ENCODE data around the gene YIPF2.

- TF ChIP-seq CTCF (conservative IDR thresholded peaks at IDR 0.05; ENCODE audit: low read depth, low read length) (no peak), POLR2A (IDR thresholded peaks at IDR 0.05; ENCODE audit: low read depth, low read length) (no peak), RCOR1 (IDR thresholded peaks at IDR 0.05; ENCODE audit: insufficient replicate concordance, low read length) (no peak), NFE2L2 (IDR thresholded peaks at IDR 0.05; ENCODE audit: low read depth, low read length) (no peak), CEBPB (IDR thresholded peaks at IDR 0.05; ENCODE audit: low read depth, low read length) (no peak), RFX5 (IDR thresholded peaks at IDR 0.05; ENCODE audit: low read depth, low read length) (no peak), USF2 (IDR thresholded peaks at IDR 0.05; ENCODE audit: low read depth, low read length) (no peak), MAFK (IDR thresholded peaks at IDR 0.05; ENCODE audit: low read depth, low read length) (no peak), ELK1 (IDR thresholded peaks at IDR 0.05; ENCODE audit: borderline replicate concordance, low read depth, low read length) (no peak), FOS (IDR thresholded peaks at IDR 0.05; ENCODE audit: low read depth, low read length) (no peak), RAD21 (IDR thresholded peaks at IDR 0.05; ENCODE audit: low read length) (no peak)
These were observed 15.8 kb downstream of the YIPF2 start for GRCh38 chr19:10912619-10913018.
